IMR-90 (cell line): ENCODE results near the gene TGFA. TPM values are rescaled to one million over a fixed set of nuclear protein-coding genes. Genes with fewer than 3 reads are reported as not detected.

Experiments
- ATAC-seq: fragments of 200-7000 bp; cut with Tn5 transposase; 2 replicates; pipeline ENCODE4 v1.9.1; 2020; ENCODE audit warnings: low read depth, mild to moderate bottlenecking, moderate library complexity
- BruUV-seq: library from RNA; stranded (reverse); fragments of 400-500 nt; replicated peaks from 2 replicates; lab custom pipeline; 2021; lab: Mats Ljungman, UMichigan
- CTCF ChIA-PET: fragments of 300-600 bp; formaldehyde crosslinking; extraction: SDS; loops from one replicate; lab custom pipeline; 2021; ENCODE audit warnings: antibody characterized with exemption; lab: Yijun Ruan, JAX
- POLR2A ChIA-PET: fragments of 300-600 bp; sonication (Branson Sonifier 250); formaldehyde crosslinking; loops from one replicate; lab custom pipeline; 2022; ENCODE audit warnings: antibody characterized with exemption; ENCODE audit not compliant: unreplicated experiment; lab: Charles Lee
- DNase-seq: peaks from one replicate; pipeline ENCODE4 v3.0.0; 2013
- H2AFZ ChIP-seq: replicated peaks from 2 replicates; pipeline ENCODE3; 2013; ENCODE audit warnings: low read length, mild to moderate bottlenecking; ENCODE audit not compliant: poor library complexity
- H2AK5ac ChIP-seq: 2 replicates; pipeline ENCODE4 v1.6.1; 2013; ENCODE audit warnings: low read depth, low read length, inconsistent platforms
- H2AK9ac ChIP-seq: replicated peaks from 2 replicates; pipeline ENCODE3; 2013; ENCODE audit warnings: mild to moderate bottlenecking, low read depth, low read length, moderate library complexity; ENCODE audit not compliant: poor library complexity
- H2BK120ac ChIP-seq: 2 replicates; pipeline ENCODE4 v1.6.1; 2013; ENCODE audit warnings: low read depth, low read length, inconsistent platforms
- H2BK15ac ChIP-seq: 3 replicates; pipeline ENCODE4 v1.6.1; 2013; ENCODE audit warnings: low read depth, low read length, inconsistent platforms
- H2BK20ac ChIP-seq: 2 replicates; pipeline ENCODE4 v1.6.1; 2013; ENCODE audit warnings: low read depth, mild to moderate bottlenecking, inconsistent platforms, low read length, moderate library complexity
- H2BK5ac ChIP-seq: 2 replicates; pipeline ENCODE4 v1.6.1; 2013; ENCODE audit warnings: mild to moderate bottlenecking, low read depth, low read length, inconsistent platforms; ENCODE audit not compliant: poor library complexity, severe bottlenecking
- H3K14ac ChIP-seq: replicated peaks from 2 replicates; pipeline ENCODE4 v1.6.1; 2013; ENCODE audit warnings: low read depth, low read length, inconsistent platforms
- H3K18ac ChIP-seq: 2 replicates; pipeline ENCODE4 v1.6.1; 2013; ENCODE audit warnings: low read depth, low read length, control low read depth
- H3K23ac ChIP-seq: 2 replicates; pipeline ENCODE4 v1.6.1; 2013; ENCODE audit warnings: low read depth, low read length, inconsistent platforms
- H3K27ac ChIP-seq: 2 replicates; pipeline ENCODE4 v1.5.1; 2013; ENCODE audit warnings: mild to moderate bottlenecking, control low read depth, low read length; ENCODE audit not compliant: insufficient read depth
- H3K27me3 ChIP-seq: 2 replicates; pipeline ENCODE4 v1.6.1; 2013; ENCODE audit warnings: low read length; ENCODE audit not compliant: control insufficient read depth, insufficient read depth
- H3K36me3 ChIP-seq: 2 replicates; pipeline ENCODE4 v1.6.1; 2013; ENCODE audit warnings: low read length, mixed read lengths; ENCODE audit not compliant: control insufficient read depth, insufficient read depth
- H3K4ac ChIP-seq: 2 replicates; pipeline ENCODE4 v1.6.1; 2013; ENCODE audit warnings: low read depth, low read length, inconsistent platforms
- H3K4me1 ChIP-seq: 2 replicates; pipeline ENCODE4 v1.6.1; 2013; ENCODE audit warnings: low read length, mixed read lengths; ENCODE audit not compliant: control insufficient read depth, insufficient read depth
- H3K4me2 ChIP-seq: 2 replicates; pipeline ENCODE4 v1.6.1; 2013; ENCODE audit warnings: low read depth, mild to moderate bottlenecking, control low read depth, low read length, moderate library complexity
- H3K4me3 ChIP-seq: 2 replicates; pipeline ENCODE4 v1.5.1; 2013; ENCODE audit warnings: low read depth, mild to moderate bottlenecking, control low read depth, low read length, moderate library complexity; ENCODE audit not compliant: insufficient read depth
- H3K56ac ChIP-seq: 2 replicates; pipeline ENCODE4 v1.6.1; 2013; ENCODE audit warnings: low read length, inconsistent platforms; ENCODE audit not compliant: insufficient read depth; ENCODE audit errors: extremely low read depth
- H3K79me1 ChIP-seq, 2 experiments: 2 replicates each; pipeline ENCODE4 v1.6.1; 2013; ENCODE audit warnings: low read length in 2 of 2, inconsistent platforms in 1 of 2, low read depth in 1 of 2
- H3K9ac ChIP-seq: 2 replicates; pipeline ENCODE4 v1.6.1; 2013; ENCODE audit warnings: low read depth, low read length, control low read depth
- H3K9me1 ChIP-seq: 2 replicates; pipeline ENCODE4 v1.6.1; 2013; ENCODE audit warnings: low read length, inconsistent platforms; ENCODE audit not compliant: insufficient read depth
- H3K9me3 ChIP-seq: 2 replicates; pipeline ENCODE4 v1.6.1; 2013; ENCODE audit warnings: low read length; ENCODE audit not compliant: control insufficient read depth, insufficient read depth
- H4K20me1 ChIP-seq: 2 replicates; pipeline ENCODE4 v1.6.1; 2013; ENCODE audit warnings: low read length, inconsistent platforms; ENCODE audit not compliant: insufficient read depth
- H4K5ac ChIP-seq: 2 replicates; pipeline ENCODE4 v1.6.1; 2013; ENCODE audit warnings: mild to moderate bottlenecking, low read depth, low read length, control low read depth
- H4K8ac ChIP-seq, 2 experiments: 2 replicates each; pipeline ENCODE4 v1.6.1; 2013; ENCODE audit warnings: low read depth in 2 of 2, low read length in 2 of 2, control low read depth in 1 of 2, inconsistent platforms in 1 of 2
- H4K91ac ChIP-seq: 2 replicates; pipeline ENCODE4 v1.6.1; 2013; ENCODE audit warnings: low read depth, low read length, inconsistent platforms; ENCODE audit not compliant: insufficient read depth
- BHLHE40 ChIP-seq: fragments of 150-350 bp; IDR thresholded peaks from 2 replicates; pipeline ENCODE4 v1.6.1; 2016; ENCODE audit warnings: mild to moderate bottlenecking, low read depth, low read length
- CEBPB ChIP-seq: IDR thresholded peaks from 2 replicates; pipeline ENCODE4 v1.6.1; 2012; ENCODE audit warnings: low read depth, low read length, improper control_type of control experiment
- CHD1 ChIP-seq: IDR thresholded peaks from 2 replicates; pipeline ENCODE4 v1.6.1; 2012; ENCODE audit warnings: low read depth, low read length, improper control_type of control experiment
- FOS ChIP-seq: fragments of 150-350 bp; IDR thresholded peaks from 2 replicates; pipeline ENCODE4 v1.6.1; 2016; ENCODE audit warnings: low read depth, low read length
- MAFK ChIP-seq: IDR thresholded peaks from 2 replicates; pipeline ENCODE4 v1.6.1; 2012; ENCODE audit warnings: low read depth, low read length, improper control_type of control experiment
- MAZ ChIP-seq: IDR thresholded peaks from 2 replicates; pipeline ENCODE4 v1.6.1; 2012; ENCODE audit warnings: low read depth, mild to moderate bottlenecking, low read length, improper control_type of control experiment, moderate library complexity, borderline replicate concordance
- MXI1 ChIP-seq: IDR thresholded peaks from 2 replicates; pipeline ENCODE4 v1.6.1; 2012; ENCODE audit warnings: low read depth, mild to moderate bottlenecking, low read length, moderate library complexity, borderline replicate concordance
- NFE2L2 ChIP-seq: fragments of 150-350 bp; IDR thresholded peaks from 2 replicates; pipeline ENCODE4 v1.6.1; 2016; ENCODE audit warnings: low read depth, mild to moderate bottlenecking, low read length
- POLR2A ChIP-seq: IDR thresholded peaks from 2 replicates; pipeline ENCODE4 v1.6.1; 2012; ENCODE audit warnings: mild to moderate bottlenecking, low read depth, low read length
- RAD21 ChIP-seq: IDR thresholded peaks from 2 replicates; pipeline ENCODE4 v1.6.1; 2012; ENCODE audit warnings: low read length, improper control_type of control experiment
- RCOR1 ChIP-seq: IDR thresholded peaks from 2 replicates; pipeline ENCODE4 v1.6.1; 2012; ENCODE audit warnings: mild to moderate bottlenecking, low read length, improper control_type of control experiment; ENCODE audit not compliant: insufficient replicate concordance
- RFX5 ChIP-seq: IDR thresholded peaks from 2 replicates; pipeline ENCODE4 v1.8.0; 2012; ENCODE audit warnings: low read depth, mild to moderate bottlenecking, low read length, moderate library complexity
- SMC3 ChIP-seq: fragments of 150-350 bp; IDR thresholded peaks from 2 replicates; pipeline ENCODE4 v1.6.1; 2016; ENCODE audit warnings: low read depth, mild to moderate bottlenecking, antibody characterized with exemption, low read length, moderate library complexity
- WGBS, 2 experiments: methylation state at CpG; one replicate each; pipeline versions ENCODE4 v1.1.5 to v1.1.7; 2013; ENCODE audit warnings: missing lambda C conversion rate in 2 of 2; ENCODE audit not compliant: insufficient read length in 1 of 2; ENCODE audit errors: extremely low coverage in 2 of 2; 5-methylcytosine and 5-hydroxymethylcytosine counted together
- dilution Hi-C: fragments of 300-500 bp; cut with HindIII; formaldehyde crosslinking; loops from one replicate; pipeline ENCODE4 v1.14.3; 2018; ENCODE audit warnings: low sequenced_read_pairs; ENCODE audit not compliant: unreplicated experiment
- in situ Hi-C: fragments of 300-500 bp; cut with MboI; formaldehyde crosslinking; loops from 3 replicates; pipeline ENCODE4 v1.14.3; 2019; ENCODE audit warnings: low sequenced_read_pairs, inconsistent platforms, mixed read lengths
- intact Hi-C: fragments of 100-400 bp; cut with micrococcal nuclease; formaldehyde crosslinking; loops from 2 replicates; pipeline ENCODE4 v1.10.0; 2022
- polyA plus RNA-seq, 3 experiments: library from polyadenylated mRNA; depleted of rRNA; stranded (reverse); fragments of >200 nt; gene quantifications; 2 replicates each; pipeline ENCODE4 v1.2.3, GENCODE V29; 2012; ENCODE audit warnings: low replicate concordance in 1 of 3
- total RNA-seq: library from RNA; depleted of rRNA; stranded (reverse); fragments of >200 nt; gene quantifications from 2 replicates; pipeline ENCODE4 v1.2.3, GENCODE V29; 2012
- TF ChIP-seq, protein P1 (sequence below): fragments of 150-350 bp; IDR thresholded peaks from 2 replicates; pipeline ENCODE4 v1.6.1; 2017; ENCODE audit warnings: mild to moderate bottlenecking, antibody characterized with exemption, low read length, low read depth
- TF ChIP-seq, protein P2 (sequence below): fragments of 150-350 bp; IDR thresholded peaks from 2 replicates; pipeline ENCODE4 v1.6.1; 2016; ENCODE audit warnings: low read depth, mild to moderate bottlenecking, low read length, moderate library complexity, borderline replicate concordance
- TF ChIP-seq, protein P3 (sequence below): conservative IDR thresholded peaks from 2 replicates; pipeline ENCODE4 v1.5.1; 2012; ENCODE audit warnings: mild to moderate bottlenecking, low read depth, low read length, improper control_type of control experiment

TGFA gene
- total and polyA plus RNA-seq, 2 of the 4 experiments (the other 2 are of a cell fraction), result not detected

DNA sequence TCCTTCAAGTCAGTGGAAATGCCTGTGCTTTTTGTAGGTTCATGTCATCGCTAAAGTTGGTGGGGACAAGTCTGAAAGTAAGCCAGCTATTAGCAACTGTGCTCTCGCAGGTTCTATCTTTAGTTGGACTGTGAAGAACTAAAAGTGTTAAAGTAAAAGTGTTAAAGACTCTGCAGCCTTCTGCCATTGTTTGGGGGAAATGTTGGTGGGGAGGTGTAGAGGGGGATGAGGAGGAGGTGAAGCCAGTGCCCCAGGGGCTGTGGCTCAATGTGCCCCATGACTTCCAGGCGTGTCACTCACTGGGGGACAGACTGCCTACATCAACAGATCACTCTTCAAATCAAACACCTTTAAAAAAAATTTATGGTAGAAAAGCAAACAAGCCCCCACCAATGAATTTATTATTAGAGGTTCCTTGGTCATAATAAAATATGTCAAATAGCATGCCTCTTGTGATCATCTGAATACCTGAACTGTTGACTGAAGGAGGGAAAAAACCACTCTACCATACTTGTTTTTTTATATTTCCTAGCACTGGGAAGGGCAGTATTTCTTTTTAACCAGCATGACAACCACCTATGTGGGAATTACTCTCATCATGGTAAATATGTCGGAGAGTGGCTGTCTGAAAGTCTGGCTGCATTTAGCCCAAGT, 19.3 kb downstream of the TGFA start:
- Histone ChIP-seq H3K4me1 (no peaks in the 10 kb centered on the region), H4K8ac (no peak overlapping the region), H3K9ac (no peak overlapping the region), H3K9me1 (no peaks in the 10 kb centered on the region), H2AK9ac (no peak overlapping the region), H3K56ac (no peak overlapping the region), H3K36me3 (no peaks in the 10 kb centered on the region), H3K79me1 (no peaks in the 10 kb centered on the region), H4K91ac (no peak overlapping the region), H4K5ac (no peak overlapping the region), H3K9me3 (no peaks in the 10 kb centered on the region), H3K23ac (no peak overlapping the region), H2BK20ac (no peak overlapping the region), H3K4me3 (no peak overlapping the region), H3K27ac (no peak overlapping the region), H4K20me1 (no peaks in the 10 kb centered on the region), H2AK5ac (no peak overlapping the region), H3K4ac (no peak overlapping the region), H3K4me2 (no peak overlapping the region), H2BK5ac (no peak overlapping the region), H2BK120ac (no peak overlapping the region), H3K18ac (no peak overlapping the region), H2AFZ (no peak overlapping the region), H2BK15ac (no peak overlapping the region), H3K14ac (no peak overlapping the region), H3K27me3 (no peaks in the 10 kb centered on the region; the same call in 1 of the 2 replicates)
- in situ Hi-C loops, result no loop called here
- no TSS peak for BruUV-seq
- no peak for TF ChIP-seq BHLHE40
- no peak for TF ChIP-seq RAD21
- no peak for TF ChIP-seq CHD1
- no peak for TF ChIP-seq MAZ
- no peak for TF ChIP-seq FOS
- TF ChIP-seq RCOR1, result no peak
- no peak for TF ChIP-seq SMC3
- TF ChIP-seq, protein P1, sequence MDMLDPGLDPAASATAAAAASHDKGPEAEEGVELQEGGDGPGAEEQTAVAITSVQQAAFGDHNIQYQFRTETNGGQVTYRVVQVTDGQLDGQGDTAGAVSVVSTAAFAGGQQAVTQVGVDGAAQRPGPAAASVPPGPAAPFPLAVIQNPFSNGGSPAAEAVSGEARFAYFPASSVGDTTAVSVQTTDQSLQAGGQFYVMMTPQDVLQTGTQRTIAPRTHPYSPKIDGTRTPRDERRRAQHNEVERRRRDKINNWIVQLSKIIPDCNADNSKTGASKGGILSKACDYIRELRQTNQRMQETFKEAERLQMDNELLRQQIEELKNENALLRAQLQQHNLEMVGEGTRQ, result no peak
- TF ChIP-seq CEBPB, result no peak
- TF ChIP-seq, protein P2, sequence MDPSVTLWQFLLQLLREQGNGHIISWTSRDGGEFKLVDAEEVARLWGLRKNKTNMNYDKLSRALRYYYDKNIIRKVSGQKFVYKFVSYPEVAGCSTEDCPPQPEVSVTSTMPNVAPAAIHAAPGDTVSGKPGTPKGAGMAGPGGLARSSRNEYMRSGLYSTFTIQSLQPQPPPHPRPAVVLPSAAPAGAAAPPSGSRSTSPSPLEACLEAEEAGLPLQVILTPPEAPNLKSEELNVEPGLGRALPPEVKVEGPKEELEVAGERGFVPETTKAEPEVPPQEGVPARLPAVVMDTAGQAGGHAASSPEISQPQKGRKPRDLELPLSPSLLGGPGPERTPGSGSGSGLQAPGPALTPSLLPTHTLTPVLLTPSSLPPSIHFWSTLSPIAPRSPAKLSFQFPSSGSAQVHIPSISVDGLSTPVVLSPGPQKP, result no peak
- TF ChIP-seq MXI1, result no peak
- TF ChIP-seq NFE2L2, result no peak
- TF ChIP-seq, protein P3, sequence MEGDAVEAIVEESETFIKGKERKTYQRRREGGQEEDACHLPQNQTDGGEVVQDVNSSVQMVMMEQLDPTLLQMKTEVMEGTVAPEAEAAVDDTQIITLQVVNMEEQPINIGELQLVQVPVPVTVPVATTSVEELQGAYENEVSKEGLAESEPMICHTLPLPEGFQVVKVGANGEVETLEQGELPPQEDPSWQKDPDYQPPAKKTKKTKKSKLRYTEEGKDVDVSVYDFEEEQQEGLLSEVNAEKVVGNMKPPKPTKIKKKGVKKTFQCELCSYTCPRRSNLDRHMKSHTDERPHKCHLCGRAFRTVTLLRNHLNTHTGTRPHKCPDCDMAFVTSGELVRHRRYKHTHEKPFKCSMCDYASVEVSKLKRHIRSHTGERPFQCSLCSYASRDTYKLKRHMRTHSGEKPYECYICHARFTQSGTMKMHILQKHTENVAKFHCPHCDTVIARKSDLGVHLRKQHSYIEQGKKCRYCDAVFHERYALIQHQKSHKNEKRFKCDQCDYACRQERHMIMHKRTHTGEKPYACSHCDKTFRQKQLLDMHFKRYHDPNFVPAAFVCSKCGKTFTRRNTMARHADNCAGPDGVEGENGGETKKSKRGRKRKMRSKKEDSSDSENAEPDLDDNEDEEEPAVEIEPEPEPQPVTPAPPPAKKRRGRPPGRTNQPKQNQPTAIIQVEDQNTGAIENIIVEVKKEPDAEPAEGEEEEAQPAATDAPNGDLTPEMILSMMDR, result no peak
- no peak for TF ChIP-seq MAFK
- no peak for TF ChIP-seq POLR2A
- TF ChIP-seq RFX5, result no peak
- DNase-seq, result no peak
- ATAC-seq, result no peak
- intact Hi-C loops, result no loop called here
- POLR2A ChIA-PET, result no interaction called here
- CTCF ChIA-PET, result no interaction called here
- dilution Hi-C loops, result no loop called here
- WGBS, 2 experiments, result 64% methylated on average over 2 of the region's 4 CpGs; no CpG with 5 or more reads in 1 of the 2 experiments
